ENCODE data around the gene NKD1. TPM values are rescaled to one million over a fixed set of nuclear protein-coding genes. Genes with fewer than 3 reads are reported as not detected.

Gene NKD1
- total RNA-seq, 1 donor from 2014 or later = 43.2 TPM

- TF ChIP-seq, protein P1, sequence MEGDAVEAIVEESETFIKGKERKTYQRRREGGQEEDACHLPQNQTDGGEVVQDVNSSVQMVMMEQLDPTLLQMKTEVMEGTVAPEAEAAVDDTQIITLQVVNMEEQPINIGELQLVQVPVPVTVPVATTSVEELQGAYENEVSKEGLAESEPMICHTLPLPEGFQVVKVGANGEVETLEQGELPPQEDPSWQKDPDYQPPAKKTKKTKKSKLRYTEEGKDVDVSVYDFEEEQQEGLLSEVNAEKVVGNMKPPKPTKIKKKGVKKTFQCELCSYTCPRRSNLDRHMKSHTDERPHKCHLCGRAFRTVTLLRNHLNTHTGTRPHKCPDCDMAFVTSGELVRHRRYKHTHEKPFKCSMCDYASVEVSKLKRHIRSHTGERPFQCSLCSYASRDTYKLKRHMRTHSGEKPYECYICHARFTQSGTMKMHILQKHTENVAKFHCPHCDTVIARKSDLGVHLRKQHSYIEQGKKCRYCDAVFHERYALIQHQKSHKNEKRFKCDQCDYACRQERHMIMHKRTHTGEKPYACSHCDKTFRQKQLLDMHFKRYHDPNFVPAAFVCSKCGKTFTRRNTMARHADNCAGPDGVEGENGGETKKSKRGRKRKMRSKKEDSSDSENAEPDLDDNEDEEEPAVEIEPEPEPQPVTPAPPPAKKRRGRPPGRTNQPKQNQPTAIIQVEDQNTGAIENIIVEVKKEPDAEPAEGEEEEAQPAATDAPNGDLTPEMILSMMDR (conservative IDR thresholded peaks at IDR 0.05) = no peak
- Mint-ChIP-seq H3K27me3 (no peaks in the 10 kb centered on the region), H3K27ac (no peak overlapping the region), H3K4me1 (ENCODE audit: unreplicated experiment) (peaks cover 36% of the 10 kb centered on the region), H3K36me3 (peaks cover 14% of the 10 kb centered on the region), H3K9me3 (no peaks in the 10 kb centered on the region), H3K4me3 (no peak overlapping the region)
- DNase-seq (ENCODE audit: extremely low spot score, unreplicated experiment) = no peak
Measured at GRCh38 chr16:50612849-50613198, 64.6 kb downstream of the NKD1 start.

GRCh38 chr16:50613281-50613963 lies 65.2 kb downstream of the NKD1 start:
- DNase-seq (ENCODE audit: extremely low spot score, unreplicated experiment) = no peak
- Mint-ChIP-seq H3K27me3 (no peaks in the 10 kb centered on the region), H3K9me3 (no peaks in the 10 kb centered on the region), H3K4me1 (ENCODE audit: unreplicated experiment) (peaks cover 36% of the 10 kb centered on the region), H3K36me3 (peaks cover 14% of the 10 kb centered on the region), H3K4me3 (no peak overlapping the region), H3K27ac (no peak overlapping the region)
- TF ChIP-seq, protein P1 (conservative IDR thresholded peaks at IDR 0.05) = no peak

GRCh38 chr16:50613964-50614474 lies 65.8 kb downstream of the NKD1 start:
- H3K4me3 Mint-ChIP-seq = no peak overlapping the region
- H3K27me3 Mint-ChIP-seq = no peaks in the 10 kb centered on the region
- TF ChIP-seq, protein P1 (conservative IDR thresholded peaks at IDR 0.05) = no peak
- H3K27ac Mint-ChIP-seq = no peak overlapping the region
- H3K4me1 Mint-ChIP-seq (ENCODE audit: unreplicated experiment) = peaks cover 42% of the 10 kb centered on the region
- no peak for DNase-seq (ENCODE audit: extremely low spot score, unreplicated experiment)
- H3K36me3 Mint-ChIP-seq = peaks cover 14% of the 10 kb centered on the region
- no peaks in the 10 kb centered on the region for H3K9me3 Mint-ChIP-seq

GRCh38 chr16:50614955-50615724 lies 66.9 kb downstream of the NKD1 start:
- TF ChIP-seq, protein P1 (conservative IDR thresholded peaks at IDR 0.05) = no peak
- DNase-seq (ENCODE audit: extremely low spot score, unreplicated experiment) = no peak
- H3K9me3 Mint-ChIP-seq = no peaks in the 10 kb centered on the region
- no peaks in the 10 kb centered on the region for H3K27me3 Mint-ChIP-seq
- H3K27ac Mint-ChIP-seq = peak overlapping the region; percentile 8
- peaks cover 44% of the 10 kb centered on the region for H3K4me1 Mint-ChIP-seq (ENCODE audit: unreplicated experiment)
- peaks cover 14% of the 10 kb centered on the region for H3K36me3 Mint-ChIP-seq
- no peak overlapping the region for H3K4me3 Mint-ChIP-seq

DNA sequence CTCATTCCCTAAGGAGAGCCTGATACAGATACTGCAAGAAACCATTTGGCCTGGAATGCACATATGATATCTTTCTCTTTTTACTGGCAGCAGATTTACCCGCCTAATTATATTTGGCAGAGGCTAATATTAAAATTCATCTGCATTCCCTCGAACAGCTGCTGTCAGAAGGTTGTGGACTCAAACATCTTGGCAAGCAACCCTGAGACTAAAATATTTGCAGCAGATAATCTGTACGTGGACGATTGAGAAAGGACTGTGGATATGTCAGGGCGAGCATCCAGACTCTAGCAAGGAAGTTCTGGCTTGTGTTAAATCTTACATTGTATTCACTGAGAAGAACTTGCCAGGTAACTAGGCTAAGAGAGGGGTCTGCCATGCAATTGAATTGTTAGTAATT lies 67.7 kb downstream of the NKD1 start:
- Mint-ChIP-seq H3K27ac (no peak overlapping the region), H3K36me3 (peaks cover 14% of the 10 kb centered on the region), H3K4me1 (ENCODE audit: unreplicated experiment) (peaks cover 39% of the 10 kb centered on the region), H3K4me3 (no peak overlapping the region), H3K9me3 (no peaks in the 10 kb centered on the region), H3K27me3 (no peaks in the 10 kb centered on the region)
- no peak for DNase-seq (ENCODE audit: extremely low spot score, unreplicated experiment)
- TF ChIP-seq, protein P1 (conservative IDR thresholded peaks at IDR 0.05) = no peak

All from type B pancreatic cell (in vitro differentiated cells).